GM21526 (cell line): Measurements from ENCODE around the gene ANGEL2.
"Not testable (repeated sequence)": the region's sequence is repeated elsewhere in the genome, so short reads cannot be mapped to it uniquely, and the experiment has no call there.

Experiments used
- ATAC-seq: cut with Tn5 transposase; IDR thresholded peaks from one replicate; pipeline ENCODE4 v1.9.1; 2021; ENCODE audit warnings: moderate library complexity; ENCODE audit not compliant: unreplicated experiment, low FRiP score

ANGEL2 gene, protein sequence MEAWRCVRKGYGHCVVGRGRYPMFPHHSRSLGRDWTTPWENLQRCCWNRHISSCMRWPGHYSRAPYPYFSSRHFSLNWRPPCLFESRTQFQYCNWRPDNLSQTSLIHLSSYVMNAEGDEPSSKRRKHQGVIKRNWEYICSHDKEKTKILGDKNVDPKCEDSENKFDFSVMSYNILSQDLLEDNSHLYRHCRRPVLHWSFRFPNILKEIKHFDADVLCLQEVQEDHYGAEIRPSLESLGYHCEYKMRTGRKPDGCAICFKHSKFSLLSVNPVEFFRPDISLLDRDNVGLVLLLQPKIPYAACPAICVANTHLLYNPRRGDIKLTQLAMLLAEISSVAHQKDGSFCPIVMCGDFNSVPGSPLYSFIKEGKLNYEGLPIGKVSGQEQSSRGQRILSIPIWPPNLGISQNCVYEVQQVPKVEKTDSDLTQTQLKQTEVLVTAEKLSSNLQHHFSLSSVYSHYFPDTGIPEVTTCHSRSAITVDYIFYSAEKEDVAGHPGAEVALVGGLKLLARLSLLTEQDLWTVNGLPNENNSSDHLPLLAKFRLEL

DNA sequence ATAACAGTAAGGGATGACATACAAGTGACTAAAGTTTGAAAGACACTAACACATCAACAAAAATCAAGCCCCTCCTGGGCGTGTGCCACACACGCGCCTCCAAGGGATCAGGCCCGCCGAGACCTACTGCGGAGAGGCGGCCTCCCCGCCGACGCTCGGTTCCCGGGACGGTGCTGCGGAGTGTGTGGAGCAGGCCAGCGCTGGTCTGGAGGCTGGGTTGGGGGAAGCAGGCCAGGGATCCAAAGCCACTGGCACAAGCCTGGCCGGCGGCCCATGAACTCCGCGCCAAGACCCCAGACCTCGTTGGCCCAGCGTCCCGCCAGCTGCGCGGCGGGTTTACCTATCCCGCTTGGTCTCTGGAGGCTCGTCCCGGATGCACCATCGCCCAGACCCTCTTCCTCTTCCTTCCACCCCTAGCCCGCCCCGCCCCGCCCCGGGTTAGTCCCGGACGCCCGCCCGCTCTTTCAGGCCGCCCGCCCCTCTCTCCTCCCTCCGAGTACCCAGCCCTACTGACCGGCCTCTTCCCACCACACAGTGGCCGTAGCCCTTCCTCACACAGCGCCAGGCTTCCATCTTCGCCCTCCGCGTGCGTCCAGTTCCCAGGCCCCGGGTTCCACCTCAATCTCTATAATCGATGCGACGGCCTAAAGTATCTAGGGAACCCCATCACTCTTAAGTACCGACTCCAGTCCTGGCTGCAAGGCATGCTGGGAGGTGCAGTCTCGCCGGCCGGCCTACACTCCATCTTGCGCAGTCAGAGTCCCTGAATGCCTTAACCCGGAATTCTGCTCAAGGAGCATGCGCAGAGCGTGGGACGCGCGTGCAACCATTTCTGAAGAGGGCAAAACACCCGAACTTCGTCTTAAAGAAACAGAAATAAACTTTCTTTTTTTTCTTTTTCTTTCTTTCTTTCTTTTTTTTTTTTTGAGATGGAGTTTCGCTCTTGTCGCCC is at the start of gene ANGEL2:
ANGEL2 (minus strand) TSS at position 769 of the 952 bp plus-strand sequence; CDS start at position 573, 196 bp downstream.
- peak; percentile 88 for ATAC-seq

DNA sequence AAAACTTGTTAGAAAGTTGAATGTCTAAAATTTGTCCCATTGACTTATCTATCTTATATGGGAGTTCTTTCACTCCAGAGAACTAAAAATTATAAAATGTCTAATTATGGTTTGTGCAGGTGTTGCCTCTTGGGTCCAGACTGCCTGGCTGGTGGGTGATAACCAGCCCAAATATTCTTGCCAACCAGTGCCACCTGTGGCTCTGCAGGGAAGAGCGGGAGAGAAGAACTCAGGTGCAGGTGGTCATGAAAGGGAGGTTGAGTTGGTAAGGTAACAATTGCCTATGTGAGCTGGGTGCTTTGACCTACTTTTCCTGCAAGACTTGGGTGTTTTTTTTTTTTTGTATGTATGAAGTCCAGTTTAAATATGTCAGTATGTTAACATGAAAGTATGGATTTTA is 45.6 kb upstream of the ANGEL2 start:
- ATAC-seq: no peak

DNA sequence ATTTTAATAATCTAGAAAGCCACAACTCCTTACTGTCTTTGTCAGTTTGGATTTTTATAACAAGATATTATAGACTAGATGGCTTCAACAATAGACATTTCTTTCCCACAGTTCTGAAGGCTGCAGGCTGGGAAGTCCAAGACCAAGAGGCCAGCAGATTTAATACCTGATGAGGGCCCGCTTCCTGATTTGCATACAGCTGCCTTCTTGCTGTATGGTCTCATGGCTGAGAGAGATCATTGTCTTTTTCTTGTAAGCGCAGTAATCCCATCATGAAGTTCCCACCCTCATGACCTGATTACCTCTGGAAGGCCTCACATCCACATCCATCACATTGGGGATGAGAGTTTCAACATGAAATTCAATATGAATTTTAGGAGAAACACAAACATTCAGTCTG is 45.2 kb upstream of the ANGEL2 start:
- ATAC-seq: no peak

DNA sequence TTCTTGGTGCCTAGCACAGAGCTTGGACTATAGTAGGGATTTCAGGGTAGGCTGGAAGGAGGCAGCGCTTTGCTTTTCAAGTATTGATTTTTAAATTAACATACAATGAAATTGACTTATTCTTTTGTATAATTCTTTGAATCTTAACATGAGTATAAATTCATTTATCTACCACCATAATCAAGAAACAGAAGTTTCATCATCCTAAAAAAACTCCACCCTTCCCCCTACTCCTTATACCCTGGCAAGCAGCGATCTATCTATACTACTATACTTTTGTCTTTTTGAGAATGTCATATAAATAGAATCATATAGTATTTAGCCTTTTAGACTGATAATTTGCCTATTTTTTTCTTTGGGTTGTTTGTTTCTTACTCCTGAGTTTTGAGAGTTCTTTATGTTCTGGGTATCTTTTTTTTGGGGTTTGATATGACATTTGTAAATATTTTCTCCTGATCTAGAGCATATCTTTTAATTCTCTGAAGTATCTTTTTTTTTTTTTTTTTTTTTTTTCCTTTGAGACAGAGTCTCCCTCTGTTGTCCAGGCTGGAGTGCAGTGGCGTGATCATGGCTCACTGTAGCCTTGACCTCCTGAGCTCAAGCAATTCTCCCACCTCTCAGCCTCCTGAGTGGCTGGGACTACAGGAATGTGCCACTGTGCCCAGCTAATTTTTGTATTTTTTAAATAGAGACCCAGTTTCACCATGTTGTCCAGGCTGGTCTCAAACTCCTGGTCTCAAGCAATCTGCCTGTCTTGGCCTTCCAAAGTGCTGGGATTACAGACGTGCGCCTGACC is 41.8 kb upstream of the ANGEL2 start:
- no peak for ATAC-seq

DNA sequence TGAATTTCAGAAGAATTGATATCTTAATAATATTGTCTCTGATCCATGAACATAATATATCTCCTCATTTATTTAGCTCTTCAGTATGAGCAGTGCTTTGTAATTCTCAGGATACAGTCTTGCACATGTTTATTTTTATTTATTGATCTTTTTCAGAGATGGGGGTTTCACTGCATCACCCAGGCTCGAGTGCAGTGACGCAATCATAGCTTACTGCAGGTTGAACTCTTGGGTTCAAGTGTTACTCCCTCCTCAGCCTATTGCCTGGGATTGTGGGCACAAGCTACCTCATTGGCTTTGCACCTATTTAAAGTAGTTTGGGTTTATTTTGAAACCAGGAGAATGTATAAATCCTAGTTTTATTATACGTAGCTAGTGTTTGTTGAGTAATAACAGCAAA is 40.1 kb upstream of the ANGEL2 start:
- no peak for ATAC-seq

DNA sequence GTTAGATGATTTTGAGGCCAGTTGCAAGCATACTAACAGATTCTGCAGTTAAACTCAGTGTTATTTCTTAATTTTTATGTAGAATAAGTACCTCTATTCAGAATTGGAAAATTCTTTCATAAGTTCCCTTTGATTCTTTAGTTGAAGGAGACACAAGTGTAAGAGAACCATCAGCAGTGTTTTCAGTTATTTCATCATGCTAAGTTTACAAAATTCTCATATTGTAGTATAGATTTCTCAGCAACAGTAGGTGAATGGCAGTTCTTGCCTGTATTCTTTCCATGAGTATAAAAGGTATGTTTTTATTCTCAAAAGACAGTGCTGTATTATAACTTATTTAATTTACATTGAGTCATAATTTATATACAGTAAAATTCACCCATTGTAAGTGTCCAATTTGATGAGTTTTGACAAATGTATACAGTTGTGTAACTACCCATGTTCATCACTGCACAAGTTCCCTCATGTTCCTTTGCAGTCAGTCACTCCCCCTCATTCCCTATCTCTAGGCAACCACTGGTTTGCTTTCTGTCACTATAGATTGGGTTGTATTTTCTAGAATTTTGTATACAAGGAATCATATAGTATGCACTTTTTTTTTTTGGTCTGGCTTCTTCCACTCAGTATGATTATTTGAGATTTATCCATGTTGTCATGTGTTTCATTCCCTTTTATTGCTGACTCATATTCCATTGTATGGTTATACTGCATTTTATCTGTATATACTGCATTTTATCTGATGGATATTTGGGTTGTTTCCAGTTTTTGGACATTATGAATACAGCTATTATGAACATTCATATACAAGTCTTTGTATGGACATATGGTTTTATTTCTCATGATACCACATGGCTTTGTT is 39.3 kb upstream of the ANGEL2 start:
- no peak for ATAC-seq

DNA sequence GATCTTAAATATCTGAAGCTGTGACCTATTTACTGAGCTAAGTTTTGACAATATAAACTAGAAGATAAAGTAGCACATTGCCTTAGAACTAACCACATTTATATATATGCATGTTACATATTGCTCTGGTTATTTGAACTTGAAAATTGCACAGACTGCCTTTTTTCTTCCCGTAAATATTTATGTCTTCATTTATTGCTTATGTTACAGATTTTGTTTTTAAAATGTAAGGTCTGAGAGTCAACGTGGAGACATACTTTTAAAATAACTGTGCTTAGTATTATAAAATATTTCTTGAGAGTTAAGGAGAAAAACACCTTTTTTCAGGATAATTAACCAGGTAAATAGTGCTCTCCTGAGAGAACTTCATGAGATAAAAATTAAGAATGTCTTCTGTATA is 38.5 kb upstream of the ANGEL2 start:
- ATAC-seq: no peak

DNA sequence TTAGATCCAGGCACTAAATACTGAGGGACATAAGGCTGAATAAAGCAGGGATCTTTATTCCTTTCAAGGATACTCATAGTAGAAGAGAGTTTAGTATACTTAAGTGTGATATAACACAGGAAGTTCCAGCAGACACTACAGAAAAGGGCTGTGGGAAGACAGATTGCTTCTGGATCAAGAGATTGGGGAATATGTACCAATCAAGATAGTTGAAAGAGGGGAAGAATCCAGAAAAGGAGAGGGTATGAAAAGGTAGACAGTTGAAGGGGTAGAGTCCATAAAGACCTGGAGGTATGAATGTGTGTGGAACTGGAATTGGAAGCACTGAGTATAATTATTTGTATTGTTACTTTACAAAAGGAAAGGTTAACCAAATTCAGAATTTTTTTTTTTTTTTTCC is 37.8 kb upstream of the ANGEL2 start:
- no peak for ATAC-seq

DNA sequence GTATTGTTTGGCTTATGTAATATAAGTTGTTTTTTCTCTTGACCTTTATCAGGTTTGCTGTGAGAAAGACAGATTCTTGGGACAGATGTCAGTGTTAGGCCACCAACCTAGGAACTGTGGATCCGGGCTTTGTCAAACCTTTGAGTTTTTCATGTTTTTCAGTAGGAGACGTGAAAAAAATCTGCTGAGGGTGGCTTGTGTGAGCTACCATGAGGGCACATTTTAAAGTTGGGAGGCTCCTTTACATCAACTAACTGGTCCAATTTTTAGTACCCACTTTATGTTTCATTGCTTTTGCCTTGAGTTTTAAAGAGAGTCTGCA is 36.2 kb upstream of the ANGEL2 start:
- ATAC-seq: no peak

DNA sequence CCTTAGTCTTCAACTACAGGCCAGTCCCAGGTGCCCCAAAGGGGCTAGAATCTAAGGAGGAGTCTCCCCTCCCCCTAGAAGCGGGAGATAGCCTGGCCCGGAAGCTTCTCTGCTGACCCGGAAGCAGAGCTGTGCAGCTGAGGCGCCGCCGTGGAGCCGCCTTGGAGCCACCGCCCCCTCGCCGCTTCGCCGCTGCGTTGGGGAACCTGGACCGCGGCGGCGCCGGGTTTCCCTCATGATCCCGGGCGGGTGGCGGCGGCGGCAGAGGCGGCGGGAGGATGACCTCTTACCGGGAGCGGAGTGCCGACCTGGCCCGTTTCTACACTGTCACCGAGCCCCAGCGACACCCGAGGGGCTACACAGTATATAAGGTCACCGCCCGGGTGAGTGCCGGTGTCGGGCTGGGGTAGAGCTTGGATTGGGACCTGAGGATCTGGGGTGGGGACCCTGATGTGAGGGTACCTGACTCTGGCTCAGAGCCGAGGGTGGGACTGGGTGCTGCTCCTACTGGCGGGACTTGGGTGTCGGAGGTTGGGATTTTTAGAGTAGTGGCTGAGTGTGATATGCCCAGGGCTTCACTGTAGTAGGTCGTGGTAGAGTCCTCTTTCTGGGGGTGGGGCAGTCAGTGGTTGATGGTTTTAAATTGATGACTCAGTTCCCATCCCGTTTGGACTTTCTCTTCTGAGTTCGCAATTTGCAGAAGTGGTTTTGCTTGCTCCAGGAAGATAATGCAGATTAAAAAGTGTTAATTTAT is 35.6 kb upstream of the ANGEL2 start, which contains the start of gene RPS6KC1:
RPS6KC1 (plus strand) TSS at position 115 of the 754 bp plus-strand sequence; CDS start at position 279, 164 bp downstream.
- ATAC-seq: peak; percentile 98

DNA sequence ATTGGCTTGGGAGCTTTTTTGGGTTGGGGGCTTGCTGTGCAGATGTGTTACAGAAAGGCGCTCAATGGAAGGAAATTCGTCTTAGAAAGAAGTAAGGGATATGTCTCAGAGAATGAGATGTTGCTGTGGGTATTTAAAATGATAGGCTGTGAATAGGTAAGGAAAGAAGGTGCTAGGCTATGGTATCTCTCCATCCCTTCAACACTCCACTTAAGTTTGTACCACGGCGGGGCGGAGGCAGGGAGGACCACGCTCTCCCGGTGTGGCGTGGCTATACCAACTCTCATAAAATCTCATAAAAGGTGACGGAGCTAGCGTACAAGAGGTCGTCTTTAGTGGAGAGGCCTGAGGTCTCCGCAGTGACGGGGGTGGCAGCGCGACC is 35.1 kb upstream of the ANGEL2 start:
- peak; percentile 27 for ATAC-seq

DNA sequence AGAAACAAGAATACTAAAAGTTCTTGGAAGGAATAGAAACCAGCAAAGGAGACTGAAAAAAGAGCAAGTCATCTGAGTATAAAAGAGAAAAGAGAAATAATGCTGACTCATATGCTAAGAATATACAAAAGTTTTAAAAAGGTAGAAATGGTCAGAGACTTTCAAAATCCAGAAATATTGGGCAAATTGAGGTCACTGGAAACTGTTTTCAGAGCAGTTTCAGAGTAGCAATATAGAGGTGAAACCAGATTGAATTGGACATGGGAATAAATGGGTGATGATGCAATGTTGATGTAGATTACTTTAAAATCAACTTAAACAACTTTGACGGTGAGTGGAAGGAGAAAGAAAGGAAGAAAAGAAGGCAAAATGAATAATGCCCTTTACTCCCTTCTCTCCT is 33.6 kb upstream of the ANGEL2 start:
- ATAC-seq: no peak

DNA sequence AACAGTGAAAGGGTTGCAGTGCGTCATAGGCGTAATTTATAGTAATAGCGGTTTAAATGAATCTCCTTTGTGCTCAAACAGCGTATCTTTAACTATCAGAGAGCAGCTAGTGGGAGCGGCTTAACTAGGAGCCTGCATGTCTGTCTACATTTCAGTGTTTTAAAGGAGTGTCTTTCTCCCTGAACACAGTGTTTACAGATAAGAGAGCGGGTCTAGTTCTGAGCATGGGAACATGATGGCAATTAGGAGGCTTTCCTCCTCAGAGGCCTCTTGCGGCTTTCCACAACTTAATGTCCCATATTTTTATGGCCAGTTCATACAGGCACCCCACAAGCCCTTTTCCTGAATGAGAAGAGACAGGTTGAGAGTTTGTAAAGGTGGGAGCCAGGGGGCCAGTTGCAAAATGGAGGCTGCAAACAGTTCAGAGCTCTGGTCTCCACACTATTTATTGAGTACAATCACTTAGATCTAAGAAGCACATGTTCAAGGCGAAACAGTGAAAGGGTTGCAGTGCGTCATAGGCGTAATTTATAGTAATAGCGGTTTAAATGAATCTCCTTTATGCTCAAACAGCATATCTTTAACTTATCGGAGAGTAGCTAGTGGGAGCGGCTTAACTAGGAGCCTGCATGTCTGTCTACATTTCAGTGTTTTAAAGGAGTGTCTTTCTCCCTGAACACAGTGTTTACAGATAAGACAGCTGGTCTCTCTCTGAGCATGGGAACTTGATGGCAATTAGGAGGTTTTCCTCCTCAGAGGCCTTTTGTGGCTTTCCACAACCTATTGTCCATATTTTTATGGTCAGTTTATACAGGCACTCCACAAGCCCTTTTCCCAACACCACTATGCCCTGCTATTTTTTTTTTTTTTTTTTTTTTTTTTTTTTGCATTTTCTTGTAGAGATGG is 29.9 kb upstream of the ANGEL2 start:
- ATAC-seq: not testable (repeated sequence)

DNA sequence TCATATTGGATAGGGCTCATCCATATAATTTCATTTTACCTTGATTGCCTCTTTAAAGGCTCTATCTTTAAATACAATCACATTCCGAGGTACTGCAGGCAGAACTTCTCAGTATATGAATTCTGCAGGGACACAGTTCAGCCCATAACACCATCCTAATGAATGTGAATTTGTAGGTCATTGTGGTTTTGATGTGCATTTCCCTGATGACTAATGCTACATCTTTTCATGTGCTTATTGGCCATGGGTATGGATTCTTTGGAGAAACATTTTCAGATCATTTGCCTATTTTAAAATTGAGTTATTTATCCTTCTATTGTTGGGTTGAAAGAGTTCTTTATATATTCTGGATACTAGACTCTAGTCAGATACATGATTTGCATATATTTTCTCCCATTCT is 25.8 kb upstream of the ANGEL2 start:
- ATAC-seq: no peak

DNA sequence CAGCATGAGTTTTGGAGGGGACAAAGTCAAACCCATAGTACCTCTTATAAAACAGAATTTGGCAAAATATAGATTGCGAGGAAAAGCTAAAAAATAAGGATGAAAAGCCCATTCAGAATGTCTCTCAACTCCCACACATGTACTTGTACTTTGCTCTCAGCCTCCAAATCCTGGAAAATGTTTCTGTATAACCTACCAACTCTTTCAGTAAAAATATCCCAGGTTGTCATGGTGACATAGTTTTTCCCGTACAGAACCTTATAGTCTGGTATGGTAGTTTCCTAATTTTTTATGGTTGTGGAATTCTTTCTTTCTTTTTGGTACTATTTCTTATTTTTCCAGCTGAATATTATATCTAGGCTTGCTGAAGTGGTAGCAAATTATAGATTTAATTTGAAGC is 19.9 kb upstream of the ANGEL2 start:
- no peak for ATAC-seq

DNA sequence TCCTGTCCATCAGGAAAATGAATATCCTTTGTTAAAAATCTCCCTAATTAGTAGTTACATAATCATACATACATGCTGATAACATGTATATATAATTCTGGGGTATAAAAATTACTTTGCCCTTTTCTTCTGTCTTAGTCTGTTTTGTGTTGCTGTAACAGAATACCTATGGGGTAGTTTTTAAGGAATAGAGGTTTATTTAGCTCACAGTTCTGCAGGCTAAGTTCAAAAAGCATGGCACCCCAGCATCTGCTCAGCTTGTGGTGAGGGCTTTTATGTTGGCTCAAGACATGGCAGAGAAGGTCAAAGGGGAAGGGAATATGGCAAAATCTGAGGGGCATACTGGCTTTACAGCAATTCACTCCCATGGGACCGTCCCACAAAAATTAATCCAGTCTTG is 19.0 kb upstream of the ANGEL2 start:
- ATAC-seq: no peak

DNA sequence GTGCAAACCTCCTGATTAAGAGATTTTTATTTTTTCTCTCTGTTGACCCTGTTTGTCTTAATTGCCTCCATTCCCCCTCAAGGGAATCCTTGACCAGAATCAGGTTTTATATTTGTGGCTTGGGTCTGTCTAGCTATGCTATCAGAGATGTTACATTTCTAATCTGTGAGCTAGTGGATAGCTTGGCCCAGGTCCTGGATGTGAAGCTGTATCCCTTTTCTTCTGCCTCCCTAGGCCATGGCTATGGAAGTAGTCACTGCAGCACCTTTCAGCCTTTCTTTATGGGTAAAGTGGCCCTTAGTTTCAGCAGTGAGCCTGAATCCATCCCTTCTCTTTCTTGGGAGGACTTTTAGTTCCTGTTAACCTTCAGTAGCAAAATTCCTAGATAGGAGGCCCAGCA is 17.0 kb upstream of the ANGEL2 start:
- no peak for ATAC-seq

DNA sequence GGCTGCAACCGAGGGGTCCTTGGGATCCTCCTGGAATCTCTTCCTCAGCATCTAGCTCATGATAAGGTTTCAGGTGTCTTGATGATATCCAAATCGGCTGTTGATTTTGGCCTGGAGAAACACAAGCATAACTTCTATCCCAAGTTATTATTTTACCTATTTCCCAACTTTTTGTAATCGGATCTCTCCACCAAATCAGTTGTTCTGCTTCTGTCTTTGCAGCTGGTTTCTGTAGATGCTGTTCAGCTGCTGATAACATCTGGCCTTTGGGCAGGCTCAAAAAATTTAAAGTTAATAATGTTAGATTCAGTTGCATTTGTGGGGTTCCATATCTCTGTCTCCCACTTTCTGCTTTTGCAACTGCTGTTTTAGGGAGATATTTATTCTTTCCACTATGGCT is 11.4 kb upstream of the ANGEL2 start:
- ATAC-seq: not testable (repeated sequence)
